ENCODE data around the gene ACRBP.
A peak's percentile ranks its signal among the peaks of the same experiment; 100 is the strongest.

The ACRBP gene

GRCh38 chr12:6647083-6647604 lies at the start of gene ACRBP:
ACRBP (minus strand) TSS chr12:6647432; CDS start chr12:6647366, 66 bp downstream.
- DNase-seq (ENCODE audit: low read depth), result no peak

DNA sequence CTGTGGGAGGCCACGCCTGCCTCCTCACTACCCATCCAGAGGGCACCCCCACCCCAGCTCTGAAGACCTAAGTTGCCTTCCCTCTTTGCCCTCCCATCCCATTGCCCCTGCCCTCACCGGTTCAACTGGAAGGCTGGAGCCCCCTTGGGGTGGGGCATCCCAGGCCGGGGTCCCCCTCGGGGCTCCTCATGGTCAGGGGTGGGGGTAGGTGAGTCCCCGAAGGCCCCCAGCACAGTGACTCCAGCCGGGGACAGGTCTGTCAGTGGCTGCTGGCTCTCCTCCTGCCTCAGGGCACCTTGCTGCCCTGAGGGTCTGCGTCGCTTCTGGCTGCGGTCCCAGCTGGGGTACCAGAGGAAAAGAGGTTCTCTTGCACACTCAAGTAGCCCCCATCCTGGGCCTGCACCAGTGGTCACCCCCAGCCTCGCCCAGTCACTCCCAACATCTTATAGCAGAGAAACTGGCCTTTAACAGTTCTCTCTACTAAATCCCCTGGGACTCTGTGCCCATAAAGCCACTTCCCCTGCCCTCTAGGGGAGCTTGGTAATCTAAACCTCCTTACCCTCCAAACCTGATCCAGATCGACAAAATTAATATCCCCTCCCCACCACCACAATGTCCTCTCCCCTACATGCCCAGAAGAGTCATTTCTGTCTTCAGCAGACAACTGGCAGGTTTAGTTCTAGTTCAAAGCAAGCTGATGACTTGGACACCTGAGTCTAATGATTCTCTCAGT lies 48.2 kb upstream of the ACRBP start:
- DNase-seq (ENCODE audit: low read depth), result no peak

GRCh38 chr12:6694701-6695100 lies 47.5 kb upstream of the ACRBP start:
- DNase-seq (ENCODE audit: low read depth), result no peak

GRCh38 chr12:6693832-6694355 lies 46.7 kb upstream of the ACRBP start:
- DNase-seq (ENCODE audit: low read depth), result no peak

GRCh38 chr12:6692888-6693287 lies 45.7 kb upstream of the ACRBP start:
- DNase-seq (ENCODE audit: low read depth), result no peak

GRCh38 chr12:6691473-6691872 lies 44.2 kb upstream of the ACRBP start:
- DNase-seq (ENCODE audit: low read depth), result peak; percentile 40

DNA sequence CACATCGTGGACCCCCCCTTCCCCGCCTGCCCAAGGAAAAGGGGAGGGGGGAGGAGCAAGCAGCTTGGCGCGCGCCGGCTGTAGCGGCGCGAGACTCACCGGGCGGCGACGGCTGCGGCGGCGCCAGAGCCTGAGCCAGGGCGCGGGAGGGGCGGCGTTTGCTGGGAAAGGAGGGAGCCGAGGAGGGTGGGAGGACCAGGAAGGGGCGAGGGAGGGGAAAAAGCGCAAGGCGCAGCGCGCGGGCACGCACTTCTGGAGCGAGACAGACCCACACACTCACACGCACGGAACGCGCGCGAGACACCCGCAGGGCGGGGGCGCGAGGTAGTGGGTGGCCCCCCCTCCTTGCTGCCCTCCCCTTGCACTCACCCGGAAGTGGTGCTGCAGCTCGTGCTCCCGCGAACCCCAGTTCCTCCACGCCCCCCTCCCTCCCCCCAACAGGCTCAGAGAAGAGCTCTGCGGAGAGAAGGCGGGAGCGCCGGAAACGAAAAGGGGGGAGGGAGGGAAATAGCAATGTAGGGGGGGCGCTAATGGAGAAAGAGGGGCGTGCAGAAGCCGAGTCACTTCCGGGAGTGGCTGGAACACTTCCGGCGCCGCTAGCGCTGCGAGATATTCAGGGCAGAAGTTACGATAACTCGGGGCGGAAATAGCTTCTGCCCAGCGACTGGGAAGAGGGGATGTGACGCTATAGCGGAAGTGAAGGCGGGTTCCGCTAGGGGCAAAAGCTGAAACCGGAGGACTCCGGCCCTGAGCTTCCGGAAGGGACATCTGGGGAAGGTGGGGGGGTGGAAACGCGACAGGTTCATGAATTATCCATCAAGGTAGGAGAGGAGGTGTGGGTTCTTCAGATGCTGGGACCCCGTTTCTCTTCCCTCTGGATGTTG lies 42.0 kb upstream of the ACRBP start, which contains the start of gene ZNF384:
ZNF384 (minus strand) TSS at position 377 of the 884 bp plus-strand sequence. CDS start 9,855 bp downstream, outside the sequence.
- peak; percentile 98 for DNase-seq (ENCODE audit: low read depth)

DNA sequence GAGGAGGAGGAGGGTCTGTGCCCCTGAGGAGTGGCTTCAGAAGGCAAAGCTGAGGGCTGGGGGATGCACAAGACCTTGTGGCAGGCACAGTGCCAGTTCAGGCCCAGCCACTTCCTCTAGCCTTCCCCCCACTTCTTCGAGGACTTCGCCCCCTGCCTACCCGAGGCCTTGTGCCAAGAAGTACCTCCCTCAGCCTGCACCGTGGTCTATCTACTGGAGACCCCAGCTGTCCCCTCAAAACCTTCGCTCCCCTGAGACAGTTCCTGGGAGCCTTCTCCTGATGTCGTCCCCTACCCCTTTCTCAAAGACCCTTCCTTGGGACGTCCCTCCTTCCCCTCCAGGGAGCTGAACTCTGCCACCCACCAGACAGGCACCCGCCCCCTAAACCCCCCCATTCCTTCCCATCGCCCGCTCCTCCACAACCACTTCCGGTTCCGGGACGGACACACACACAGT lies 41.3 kb upstream of the ACRBP start:
- no peak for DNase-seq (ENCODE audit: low read depth)

GRCh38 chr12:6685814-6686213 lies 38.6 kb upstream of the ACRBP start:
- DNase-seq (ENCODE audit: low read depth), result no peak

DNA sequence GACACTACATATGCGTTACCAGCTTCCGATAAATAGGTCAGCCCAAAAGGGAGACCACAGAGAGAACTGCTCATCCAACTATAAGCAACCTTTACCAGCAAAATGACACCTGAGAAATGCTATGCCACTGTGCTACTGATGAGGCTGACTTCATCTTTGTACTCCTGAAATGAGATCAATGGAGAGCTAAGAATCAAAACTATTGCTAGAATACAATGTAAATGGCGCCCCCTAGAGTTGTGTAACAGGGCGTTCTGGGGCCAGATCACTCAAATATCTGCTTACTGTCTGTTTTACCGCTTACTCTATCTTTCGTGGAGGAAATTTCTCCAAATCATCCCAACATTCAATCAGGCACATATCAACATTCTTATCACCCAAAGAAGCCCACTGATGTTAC lies 37.4 kb upstream of the ACRBP start:
- no peak for DNase-seq (ENCODE audit: low read depth)

DNA sequence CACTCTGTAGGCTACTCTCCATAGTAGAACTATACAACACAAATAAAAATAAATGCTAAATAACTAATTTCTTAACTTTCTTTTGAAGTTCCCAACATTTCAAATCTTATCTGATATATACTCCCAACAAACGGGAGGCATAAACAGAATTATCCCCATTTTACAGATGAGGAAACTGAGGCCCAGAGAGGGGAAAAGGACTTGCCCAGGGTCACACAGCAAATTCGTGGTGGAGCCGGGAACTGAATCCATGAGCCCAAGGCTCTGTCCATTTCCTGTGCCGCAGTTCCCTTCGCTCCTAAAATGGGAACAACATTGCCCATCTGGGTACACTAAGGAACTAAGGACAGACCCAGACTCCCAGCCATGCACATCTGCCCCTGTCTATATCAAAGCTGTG lies 29.7 kb upstream of the ACRBP start:
- DNase-seq (ENCODE audit: low read depth), result no peak

GRCh38 chr12:6672143-6672542 lies 24.9 kb upstream of the ACRBP start:
- no peak for DNase-seq (ENCODE audit: low read depth)

GRCh38 chr12:6667559-6668210 lies 20.5 kb upstream of the ACRBP start:
- no peak for DNase-seq (ENCODE audit: low read depth)

DNA sequence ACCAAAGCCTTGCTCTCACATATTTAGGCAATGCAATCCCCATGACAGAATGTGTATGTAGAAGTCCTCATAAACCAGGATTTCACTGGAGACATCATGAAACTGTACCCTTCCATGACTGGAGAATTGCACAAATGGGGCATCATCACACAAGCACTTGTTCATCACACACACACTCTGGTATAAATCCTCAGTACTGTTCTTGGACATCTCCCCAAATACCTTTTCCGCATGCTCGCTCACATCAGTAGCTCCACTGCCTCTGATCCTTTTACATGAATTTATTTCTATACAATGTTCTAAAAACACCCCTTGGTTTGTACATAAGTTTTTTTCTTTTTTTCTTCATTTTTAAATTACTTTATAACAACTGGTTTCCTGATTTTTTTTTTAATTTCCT lies 19.0 kb upstream of the ACRBP start:
- no peak for DNase-seq (ENCODE audit: low read depth)

DNA sequence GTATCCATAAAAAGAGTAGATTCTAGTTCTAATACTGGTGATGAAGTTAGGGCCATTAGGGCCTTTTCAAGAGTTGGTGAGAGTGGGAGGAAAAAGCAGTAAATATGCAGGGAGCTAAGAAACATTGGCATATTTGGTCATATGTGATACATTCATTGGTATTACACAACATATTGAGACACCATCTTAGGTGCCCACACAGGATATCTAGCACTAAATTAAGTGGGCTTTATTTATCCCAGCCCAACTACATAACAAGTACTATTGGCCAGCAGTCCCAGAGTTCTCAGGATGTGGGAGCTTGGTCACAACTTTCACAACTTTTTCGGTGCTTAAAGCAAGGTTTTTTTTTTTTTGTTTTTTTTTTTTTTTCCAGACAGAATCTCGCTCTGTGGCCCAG lies 17.7 kb upstream of the ACRBP start:
- no peak for DNase-seq (ENCODE audit: low read depth)

GRCh38 chr12:6662906-6663742 lies 15.9 kb upstream of the ACRBP start, which contains the start of gene ING4:
ING4 (minus strand) TSS chr12:6663119; CDS start chr12:6663101, 18 bp downstream.
- peak; percentile 98 for DNase-seq (ENCODE audit: low read depth)

GRCh38 chr12:6662602-6662905 lies 15.3 kb upstream of the ACRBP start:
- no peak for DNase-seq (ENCODE audit: low read depth)

- DNase-seq (ENCODE audit: low read depth), result no peak
Observed at GRCh38 chr12:6653987-6654386, 6.8 kb upstream of the ACRBP start.

DNA sequence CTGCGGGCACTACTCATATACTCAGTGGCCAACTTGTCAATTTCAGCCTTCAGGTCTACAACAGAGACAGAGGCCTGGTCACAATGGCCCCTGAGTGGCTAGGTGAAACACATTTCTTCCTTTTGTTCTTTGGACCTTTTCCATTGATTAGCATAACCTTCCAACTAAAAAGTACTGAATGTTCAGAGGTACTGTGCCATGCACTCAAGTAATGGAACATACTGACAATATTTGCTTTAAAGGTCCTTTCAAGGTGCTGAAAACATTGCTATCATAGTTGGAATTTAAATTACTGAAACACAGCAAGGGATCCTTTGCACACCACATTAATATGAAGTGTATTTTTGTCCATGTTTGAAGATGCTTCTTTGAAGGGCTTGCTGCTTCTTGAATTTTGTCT lies 6.1 kb upstream of the ACRBP start:
- DNase-seq (ENCODE audit: low read depth), result no peak

DNA sequence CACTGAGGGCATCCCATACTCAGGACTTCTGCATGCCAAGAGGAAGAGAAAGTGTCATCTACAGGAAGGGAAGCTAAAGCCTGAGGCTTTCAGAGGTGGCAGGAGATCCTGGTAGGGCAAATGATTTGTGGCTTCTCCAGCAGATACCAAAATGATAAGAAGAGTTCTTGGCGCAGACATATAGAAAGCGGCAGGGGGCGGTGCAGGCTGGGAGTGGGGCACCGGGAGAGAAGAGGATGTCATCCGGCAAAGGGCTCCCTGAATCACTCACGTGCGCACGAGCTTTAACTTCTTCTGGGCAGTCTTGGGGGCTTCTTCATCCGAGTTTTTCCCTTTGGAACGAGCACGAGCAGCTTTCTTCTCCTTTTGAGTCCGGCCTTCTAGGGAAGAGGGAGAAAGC lies 5.2 kb upstream of the ACRBP start:
- no peak for DNase-seq (ENCODE audit: low read depth)

DNA sequence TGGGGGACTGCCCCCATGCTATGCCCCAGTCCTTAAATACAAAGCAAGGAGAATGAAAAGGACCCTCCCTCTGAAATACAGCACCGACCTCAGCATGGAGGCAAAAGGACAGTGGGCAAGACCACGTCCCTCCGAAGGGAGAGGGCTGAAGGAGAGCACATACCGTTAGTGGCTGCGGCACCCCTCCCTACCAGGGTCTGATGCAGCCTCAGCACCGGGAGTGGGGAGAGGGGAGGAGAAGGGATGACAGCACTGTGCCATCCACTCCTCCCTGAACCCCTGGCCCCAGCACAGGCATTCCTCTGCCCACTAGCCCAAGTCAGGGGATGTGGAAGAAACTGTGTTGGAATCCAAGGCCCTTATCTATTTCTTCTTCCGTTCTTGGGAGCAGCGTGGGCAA lies 3.6 kb upstream of the ACRBP start:
- no peak for DNase-seq (ENCODE audit: low read depth)

All from GM04504 (cell line).